Adrenal gland (tissue), 12 donors: Measurements from ENCODE around the gene COL16A1. TPM values are rescaled to one million over a fixed set of nuclear protein-coding genes. Genes with fewer than 3 reads are reported as not detected.

ENCODE experiments used
- DNase-seq, 7 donors: peaks; one replicate each; pipeline ENCODE4 v3.0.0-alpha.2; 2019 to 2020
- H3K27ac ChIP-seq, 5 donors: fragments of 200-600 bp; sonication (generic) in 4 of 5; 1 replicate in 3 of 5; 2 replicates in 2 of 5; pipeline versions ENCODE4 v1.5.1 to v1.8.0; 2016 to 2020; ENCODE audit warnings: mild to moderate bottlenecking in 1 of 5
- H3K27me3 ChIP-seq: fragments of 200-600 bp; 2 replicates; pipeline ENCODE4 v1.8.0; 2021
- H3K36me3 ChIP-seq, 2 donors: fragments of 200-600 bp; replicated peaks in 1 of 2; 1 replicate in 1 of 2; 2 replicates in 1 of 2; pipeline versions ENCODE4 v1.5.1 to v1.8.0; 2018 to 2022
- H3K4me1 ChIP-seq, 2 donors: fragments of 200-600 bp; replicated peaks in 1 of 2; 1 replicate in 1 of 2; 2 replicates in 1 of 2; pipeline versions ENCODE4 v1.5.1 to v1.8.0; 2018 to 2021
- H3K4me3 ChIP-seq, 4 donors: fragments of 200-600 bp; sonication (generic) in 3 of 4; one replicate each; pipeline ENCODE4 v1.5.1; 2016 to 2018
- H3K9me3 ChIP-seq, 3 donors: fragments of 200-600 bp; sonication (generic) in 1 of 3; replicated peaks in 1 of 3; 1 replicate in 2 of 3; 2 replicates in 1 of 3; pipeline versions ENCODE4 v1.5.1 to v1.8.0; 2016 to 2021
- POLR2A ChIP-seq, 2 donors: fragments of 450-650 bp; IDR thresholded peaks; one replicate each; pipeline ENCODE4 v1.6.1; 2017; ENCODE audit warnings: antibody characterized with exemption in 2 of 2, mild to moderate bottlenecking in 2 of 2, moderate library complexity in 1 of 2
- WGBS, 4 donors: extraction: QIAGEN DNeasy Blood & Tissue Kit in 2 of 4; methylation state at CpG; one replicate each; pipeline versions ENCODE4 v1.1.5 to v1.1.7; 2013 to 2017; 5-methylcytosine and 5-hydroxymethylcytosine counted together
- intact Hi-C, 2 donors: fragments of 100-400 bp; cut with DNase I; formaldehyde crosslinking; loops; one replicate each; pipeline versions ENCODE4 v1.14.1 to v1.15.0; 2022 to 2023
- polyA plus RNA-seq, 3 donors: library from polyadenylated mRNA; stranded (reverse); fragments of 200-250 nt in 2 of 3; fragments of 350-450 nt in 1 of 3; fragmentation: Illumina TruSeq in 1 of 3; extraction: RNeasy Lipid Tissue Mini Kit (QIAGEN cat#74804) in 1 of 3; gene quantifications; one replicate each; pipeline ENCODE4 v1.2.3, GENCODE V29; 2013 to 2014
- total RNA-seq, 9 donors: library from RNA; depleted of rRNA in 4 of 9; stranded (reverse); fragments of >200 nt in 4 of 9; fragments of 120-200 nt in 1 of 9; fragmentation: NEBNext Ultra II Directional in 1 of 9; extraction: Animal tissue kit (Norgen Biotek cat#: 25700) in 1 of 9; gene quantifications; one replicate each; pipeline versions ENCODE4 v1.1.0 to v1.2.4, GENCODE V29; 2013 to 2023
- TF ChIP-seq, protein P1 (sequence below), 6 experiments: fragments of 450-650 bp in 4 of 6; fragments of 200-600 bp in 2 of 6; sonication (generic) in 1 of 6; IDR thresholded peaks; 1 replicate in 5 of 6; 2 replicates in 1 of 6; pipeline versions ENCODE4 v1.5.1 to v1.8.0; 2016 to 2021; ENCODE audit warnings: antibody characterized with exemption in 6 of 6, mild to moderate bottlenecking in 2 of 6, moderate library complexity in 1 of 6
- donor health status: healthy with polysubstance abuse.
- donor health status: Bipolar disorder and iron deficiency.
- donor health status: DM: yes; HTN: yes; CAD: no.
- donor health status: DM: no; HTN: no; CAD: no.
- donor health status: DM: no; HTN: no; CAD: no.
- donor health status: DM: yes; HTN: yes; CAD: no.

The COL16A1 gene
- total and polyA plus RNA-seq, 12 donors = 6.1 to 129 (median 26.9) TPM

DNA sequence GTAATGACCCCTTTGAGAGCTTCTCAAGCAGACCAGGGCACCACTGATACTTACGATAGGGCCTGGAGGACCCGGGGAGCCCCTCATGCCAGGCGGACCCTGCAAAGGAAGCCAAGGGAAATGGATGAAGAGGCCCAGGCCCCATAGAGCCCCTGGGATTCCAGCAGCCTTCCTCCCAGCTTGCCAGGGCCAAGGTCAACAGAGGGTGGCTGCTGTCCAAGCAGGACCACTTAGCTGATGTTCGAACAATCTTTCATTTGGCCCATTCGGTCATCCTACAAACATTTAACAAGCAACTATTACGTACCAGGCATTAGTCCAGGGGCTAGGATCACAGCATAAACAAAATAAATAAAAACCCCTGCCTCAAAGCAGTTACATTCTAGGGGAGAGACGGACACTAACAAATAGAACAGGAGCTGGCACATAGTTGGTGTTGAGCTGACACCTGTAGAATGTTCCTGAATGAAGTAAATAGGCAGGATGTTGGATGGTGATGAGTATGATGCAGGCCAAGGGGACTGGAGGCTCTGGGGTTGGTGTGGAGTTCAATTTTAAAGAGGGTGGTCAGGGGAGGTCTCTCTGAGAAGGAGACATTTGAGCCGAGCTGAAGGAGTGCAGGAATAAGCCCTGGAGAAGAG is 32.1 kb downstream of the COL16A1 start:
- H3K27me3 ChIP-seq = no peaks in the 10 kb centered on the region
- intact Hi-C loops = no loop called here
- no peak overlapping the region for H3K4me3 ChIP-seq
- peaks cover 10 to 13% of the 10 kb centered on the region in 2 donors for H3K4me1 ChIP-seq
- H3K36me3 ChIP-seq = no peaks in the 10 kb centered on the region
- DNase-seq = no peak
- no peaks in the 10 kb centered on the region for H3K9me3 ChIP-seq
- 70 to 87% (median 82%) methylated on average over 8 of the region's 8 CpGs for WGBS, 4 donors
- peak overlapping the region in 1 of 5 donors; percentile 79 for H3K27ac ChIP-seq
- TF ChIP-seq, protein P1, sequence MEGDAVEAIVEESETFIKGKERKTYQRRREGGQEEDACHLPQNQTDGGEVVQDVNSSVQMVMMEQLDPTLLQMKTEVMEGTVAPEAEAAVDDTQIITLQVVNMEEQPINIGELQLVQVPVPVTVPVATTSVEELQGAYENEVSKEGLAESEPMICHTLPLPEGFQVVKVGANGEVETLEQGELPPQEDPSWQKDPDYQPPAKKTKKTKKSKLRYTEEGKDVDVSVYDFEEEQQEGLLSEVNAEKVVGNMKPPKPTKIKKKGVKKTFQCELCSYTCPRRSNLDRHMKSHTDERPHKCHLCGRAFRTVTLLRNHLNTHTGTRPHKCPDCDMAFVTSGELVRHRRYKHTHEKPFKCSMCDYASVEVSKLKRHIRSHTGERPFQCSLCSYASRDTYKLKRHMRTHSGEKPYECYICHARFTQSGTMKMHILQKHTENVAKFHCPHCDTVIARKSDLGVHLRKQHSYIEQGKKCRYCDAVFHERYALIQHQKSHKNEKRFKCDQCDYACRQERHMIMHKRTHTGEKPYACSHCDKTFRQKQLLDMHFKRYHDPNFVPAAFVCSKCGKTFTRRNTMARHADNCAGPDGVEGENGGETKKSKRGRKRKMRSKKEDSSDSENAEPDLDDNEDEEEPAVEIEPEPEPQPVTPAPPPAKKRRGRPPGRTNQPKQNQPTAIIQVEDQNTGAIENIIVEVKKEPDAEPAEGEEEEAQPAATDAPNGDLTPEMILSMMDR (IDR thresholded peaks at IDR 0.05) = no peak
- TF ChIP-seq POLR2A (IDR thresholded peaks at IDR 0.05) = no peak

DNA sequence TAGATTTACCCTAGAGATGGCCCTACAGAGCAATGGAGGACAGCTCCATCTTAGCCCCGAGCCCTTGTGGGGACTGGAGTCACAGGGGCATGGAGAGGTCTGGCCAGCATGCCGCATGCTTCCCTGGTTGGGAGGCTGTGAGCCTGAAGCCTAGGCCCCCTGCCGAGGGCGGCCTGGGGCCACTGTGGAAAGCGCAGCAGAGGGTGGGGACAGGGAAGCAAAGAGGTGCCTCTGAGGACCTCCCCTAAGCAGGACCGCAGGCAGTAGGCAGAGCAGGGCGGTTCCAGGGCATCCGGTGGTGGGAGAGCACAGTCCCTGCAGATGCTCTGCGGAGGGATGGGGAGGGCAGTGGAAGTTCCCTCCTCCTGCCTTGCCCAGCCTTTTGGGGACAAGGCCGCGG is 32.7 kb downstream of the COL16A1 start:
- intact Hi-C loops = no loop called here
- TF ChIP-seq, protein P1 (IDR thresholded peaks at IDR 0.05) = no peak
- no peak for TF ChIP-seq POLR2A (IDR thresholded peaks at IDR 0.05)
- WGBS, 4 donors = 85 to 96% (median 88%) methylated on average over 4 to 11 of the region's 11 CpGs
- Histone ChIP-seq H3K27me3 (no peaks in the 10 kb centered on the region), H3K36me3 (no peaks in the 10 kb centered on the region), H3K9me3 (no peaks in the 10 kb centered on the region), H3K4me1 (peaks cover 10 to 13% of the 10 kb centered on the region in 2 donors), H3K4me3 (no peak overlapping the region), H3K27ac (peak overlapping the region in 1 of 5 donors; percentile 79)
- DNase-seq = no peak

DNA sequence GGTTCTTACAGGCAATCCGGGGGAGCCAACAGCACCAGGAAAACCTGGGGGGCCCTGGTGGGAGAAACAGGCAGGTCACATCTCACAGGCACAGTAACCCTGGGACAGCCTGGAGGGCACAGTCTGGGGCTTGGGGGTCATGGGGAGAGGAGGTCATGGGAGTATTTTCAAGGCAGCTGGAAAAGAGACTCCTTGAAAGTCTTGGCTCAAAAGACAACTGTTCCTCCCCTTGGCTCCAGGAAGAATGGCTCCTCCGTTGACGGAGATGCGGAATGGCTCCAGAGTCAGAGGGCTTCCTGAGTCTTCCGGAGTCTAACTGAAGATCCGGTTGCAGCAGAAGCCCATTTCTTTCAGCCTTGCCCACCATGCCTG is 33.2 kb downstream of the COL16A1 start:
- H3K27me3 ChIP-seq = no peaks in the 10 kb centered on the region
- no peaks in the 10 kb centered on the region for H3K36me3 ChIP-seq
- intact Hi-C loops = no loop called here
- 43 to 70% (median 64%) methylated on average over 6 of the region's 6 CpGs for WGBS, 4 donors
- DNase-seq = no peak
- peak overlapping the region in 3 of 5 donors; percentile 20 to 79 (median 35) for H3K27ac ChIP-seq
- H3K4me3 ChIP-seq = peak overlapping the region in 1 of 4 donors; percentile 48
- H3K4me1 ChIP-seq = peaks cover 10 to 13% of the 10 kb centered on the region in 2 donors
- H3K9me3 ChIP-seq = no peaks in the 10 kb centered on the region
- TF ChIP-seq POLR2A (IDR thresholded peaks at IDR 0.05) = no peak
- TF ChIP-seq, protein P1 (IDR thresholded peaks at IDR 0.05) = peak in 1 of 6 experiments; percentile 10

DNA sequence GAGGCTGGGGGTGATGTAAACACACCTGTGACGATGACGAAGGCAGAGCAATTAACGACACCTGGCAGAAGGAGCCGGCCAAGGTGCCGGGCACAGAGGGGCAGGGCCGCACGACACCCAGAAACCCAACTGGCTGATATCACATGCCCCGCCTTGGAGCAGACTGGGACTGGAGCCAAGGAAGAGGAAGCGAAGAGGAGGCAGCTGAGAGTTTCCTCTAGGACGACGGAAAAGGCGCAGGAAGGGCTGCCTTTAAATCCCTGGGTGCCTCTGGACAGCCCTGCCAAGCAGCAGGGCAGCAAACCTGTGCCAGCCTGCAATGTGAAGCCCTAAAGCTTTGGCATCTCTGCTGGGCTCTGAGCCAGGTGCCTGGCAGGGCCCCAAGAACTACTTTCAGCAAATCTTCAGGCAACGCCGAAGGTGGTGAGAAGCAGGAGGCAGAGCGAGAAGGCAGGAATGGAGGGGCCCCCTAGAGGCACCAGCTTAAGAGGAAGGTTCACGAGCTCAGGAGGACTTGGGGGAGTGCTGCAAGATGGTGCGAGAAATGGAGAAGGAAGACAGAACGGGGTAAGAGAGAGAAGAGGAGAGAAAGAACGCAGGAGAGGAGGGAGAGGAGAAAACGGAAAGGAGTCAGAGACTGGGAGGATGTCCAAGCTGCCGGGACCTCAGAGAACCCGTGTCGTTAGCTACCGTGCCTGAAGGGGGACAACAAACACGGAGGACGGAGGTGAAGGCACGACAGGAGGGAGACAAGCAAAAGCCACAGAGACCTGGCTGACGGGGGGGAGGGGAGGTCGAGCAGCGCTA is 33.8 kb downstream of the COL16A1 start:
- WGBS, 4 donors = 9 to 13% (median 10%) methylated on average over 30 of the region's 30 CpGs
- H3K4me1 ChIP-seq = peaks cover 10 to 13% of the 10 kb centered on the region in 2 donors

More for the DNA sequence above, 33.8 kb downstream of the COL16A1 start:
- Histone ChIP-seq H3K4me3 (peak overlapping the region in 1 of 4 donors; percentile 48), H3K27me3 (no peaks in the 10 kb centered on the region), H3K36me3 (no peaks in the 10 kb centered on the region), H3K27ac (peak overlapping the region in 3 of 5 donors; percentile 20 to 79 (median 35)), H3K9me3 (no peaks in the 10 kb centered on the region)
- intact Hi-C loops = loop anchor here in 1 of 2 donors (10.0 kb wide), 2 partner anchors 45 to 295 kb away; no protein-coding TSS in a partner anchor
- TF ChIP-seq, protein P1 (IDR thresholded peaks at IDR 0.05) = peak in 3 of 6 experiments; percentile 32 to 34 (median 33)
- no peak for TF ChIP-seq POLR2A (IDR thresholded peaks at IDR 0.05)
- peak; percentile 78 to 89 (median 81) for DNase-seq
